ENCODE results near the gene TNFRSF14.

TNFRSF14 gene

DNA sequence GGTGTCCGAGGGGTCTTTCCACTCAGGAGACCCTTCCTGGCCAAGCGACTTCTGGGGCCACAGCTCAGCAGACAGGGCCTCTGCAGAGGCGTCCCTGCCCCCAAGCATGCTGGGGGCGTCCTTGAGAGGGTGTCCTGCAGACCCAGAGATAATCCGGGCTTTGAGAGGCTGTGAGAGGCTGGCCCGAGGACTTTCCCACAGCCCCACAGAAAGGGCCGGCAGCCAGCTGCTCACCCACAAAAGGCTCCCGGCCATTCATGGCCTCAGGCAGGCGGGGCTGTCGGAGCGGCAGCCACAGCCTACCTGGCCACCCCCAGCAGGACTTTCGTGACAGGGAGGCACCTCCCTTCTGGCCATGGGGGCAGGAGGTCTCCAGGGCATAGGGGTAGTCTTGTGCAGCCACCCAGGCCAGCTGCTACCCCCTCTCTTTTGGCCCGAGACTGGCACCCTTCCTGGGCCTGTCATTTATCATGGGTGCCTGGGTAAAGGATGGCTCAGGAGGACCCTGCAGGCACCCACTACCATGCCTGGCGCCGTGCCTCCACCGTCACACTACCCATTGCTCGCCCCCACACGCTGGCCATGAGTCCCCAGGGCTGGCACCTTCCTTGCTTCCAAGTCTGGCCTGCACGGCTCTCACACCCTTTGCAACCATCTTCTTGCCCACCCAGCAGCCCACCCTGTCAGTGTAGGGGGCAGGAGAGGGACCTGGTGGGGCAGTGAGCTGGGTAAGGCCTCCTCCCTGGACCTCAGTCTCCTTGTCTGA, 11.1 kb upstream of the TNFRSF14 start:
- Histone ChIP-seq H3K27me3 (ENCODE audit: insufficient read depth, poor library complexity, severe bottlenecking) (peaks cover 2% of the 10 kb centered on the region), H3K4me3 (replicated peaks; ENCODE audit: insufficient read depth, low read length) (no peak overlapping the region), H3K27ac (replicated peaks) (peak overlapping the region; percentile 48; the same call in 1 of the 2 replicates)
- no peak for DNase-seq (ENCODE audit: low read depth in 1 of 2, low spot score in 1 of 2)
- TF ChIP-seq SPI1 (IDR thresholded peaks at IDR 0.05; ENCODE audit: borderline replicate concordance, low read depth) = no peak
- TF ChIP-seq POLR2AphosphoS5 (IDR thresholded peaks at IDR 0.05; ENCODE audit: low read depth) = no peak
- TF ChIP-seq GABPA (IDR thresholded peaks at IDR 0.05; ENCODE audit: low read depth) = no peak
- TF ChIP-seq, protein P1, sequence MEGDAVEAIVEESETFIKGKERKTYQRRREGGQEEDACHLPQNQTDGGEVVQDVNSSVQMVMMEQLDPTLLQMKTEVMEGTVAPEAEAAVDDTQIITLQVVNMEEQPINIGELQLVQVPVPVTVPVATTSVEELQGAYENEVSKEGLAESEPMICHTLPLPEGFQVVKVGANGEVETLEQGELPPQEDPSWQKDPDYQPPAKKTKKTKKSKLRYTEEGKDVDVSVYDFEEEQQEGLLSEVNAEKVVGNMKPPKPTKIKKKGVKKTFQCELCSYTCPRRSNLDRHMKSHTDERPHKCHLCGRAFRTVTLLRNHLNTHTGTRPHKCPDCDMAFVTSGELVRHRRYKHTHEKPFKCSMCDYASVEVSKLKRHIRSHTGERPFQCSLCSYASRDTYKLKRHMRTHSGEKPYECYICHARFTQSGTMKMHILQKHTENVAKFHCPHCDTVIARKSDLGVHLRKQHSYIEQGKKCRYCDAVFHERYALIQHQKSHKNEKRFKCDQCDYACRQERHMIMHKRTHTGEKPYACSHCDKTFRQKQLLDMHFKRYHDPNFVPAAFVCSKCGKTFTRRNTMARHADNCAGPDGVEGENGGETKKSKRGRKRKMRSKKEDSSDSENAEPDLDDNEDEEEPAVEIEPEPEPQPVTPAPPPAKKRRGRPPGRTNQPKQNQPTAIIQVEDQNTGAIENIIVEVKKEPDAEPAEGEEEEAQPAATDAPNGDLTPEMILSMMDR (IDR thresholded peaks at IDR 0.05; ENCODE audit: insufficient read depth, low read length) = no peak
- TF ChIP-seq, protein P2, sequence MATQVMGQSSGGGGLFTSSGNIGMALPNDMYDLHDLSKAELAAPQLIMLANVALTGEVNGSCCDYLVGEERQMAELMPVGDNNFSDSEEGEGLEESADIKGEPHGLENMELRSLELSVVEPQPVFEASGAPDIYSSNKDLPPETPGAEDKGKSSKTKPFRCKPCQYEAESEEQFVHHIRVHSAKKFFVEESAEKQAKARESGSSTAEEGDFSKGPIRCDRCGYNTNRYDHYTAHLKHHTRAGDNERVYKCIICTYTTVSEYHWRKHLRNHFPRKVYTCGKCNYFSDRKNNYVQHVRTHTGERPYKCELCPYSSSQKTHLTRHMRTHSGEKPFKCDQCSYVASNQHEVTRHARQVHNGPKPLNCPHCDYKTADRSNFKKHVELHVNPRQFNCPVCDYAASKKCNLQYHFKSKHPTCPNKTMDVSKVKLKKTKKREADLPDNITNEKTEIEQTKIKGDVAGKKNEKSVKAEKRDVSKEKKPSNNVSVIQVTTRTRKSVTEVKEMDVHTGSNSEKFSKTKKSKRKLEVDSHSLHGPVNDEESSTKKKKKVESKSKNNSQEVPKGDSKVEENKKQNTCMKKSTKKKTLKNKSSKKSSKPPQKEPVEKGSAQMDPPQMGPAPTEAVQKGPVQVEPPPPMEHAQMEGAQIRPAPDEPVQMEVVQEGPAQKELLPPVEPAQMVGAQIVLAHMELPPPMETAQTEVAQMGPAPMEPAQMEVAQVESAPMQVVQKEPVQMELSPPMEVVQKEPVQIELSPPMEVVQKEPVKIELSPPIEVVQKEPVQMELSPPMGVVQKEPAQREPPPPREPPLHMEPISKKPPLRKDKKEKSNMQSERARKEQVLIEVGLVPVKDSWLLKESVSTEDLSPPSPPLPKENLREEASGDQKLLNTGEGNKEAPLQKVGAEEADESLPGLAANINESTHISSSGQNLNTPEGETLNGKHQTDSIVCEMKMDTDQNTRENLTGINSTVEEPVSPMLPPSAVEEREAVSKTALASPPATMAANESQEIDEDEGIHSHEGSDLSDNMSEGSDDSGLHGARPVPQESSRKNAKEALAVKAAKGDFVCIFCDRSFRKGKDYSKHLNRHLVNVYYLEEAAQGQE (IDR thresholded peaks at IDR 0.05; ENCODE audit: insufficient replicate concordance, low read depth) = no peak

DNA sequence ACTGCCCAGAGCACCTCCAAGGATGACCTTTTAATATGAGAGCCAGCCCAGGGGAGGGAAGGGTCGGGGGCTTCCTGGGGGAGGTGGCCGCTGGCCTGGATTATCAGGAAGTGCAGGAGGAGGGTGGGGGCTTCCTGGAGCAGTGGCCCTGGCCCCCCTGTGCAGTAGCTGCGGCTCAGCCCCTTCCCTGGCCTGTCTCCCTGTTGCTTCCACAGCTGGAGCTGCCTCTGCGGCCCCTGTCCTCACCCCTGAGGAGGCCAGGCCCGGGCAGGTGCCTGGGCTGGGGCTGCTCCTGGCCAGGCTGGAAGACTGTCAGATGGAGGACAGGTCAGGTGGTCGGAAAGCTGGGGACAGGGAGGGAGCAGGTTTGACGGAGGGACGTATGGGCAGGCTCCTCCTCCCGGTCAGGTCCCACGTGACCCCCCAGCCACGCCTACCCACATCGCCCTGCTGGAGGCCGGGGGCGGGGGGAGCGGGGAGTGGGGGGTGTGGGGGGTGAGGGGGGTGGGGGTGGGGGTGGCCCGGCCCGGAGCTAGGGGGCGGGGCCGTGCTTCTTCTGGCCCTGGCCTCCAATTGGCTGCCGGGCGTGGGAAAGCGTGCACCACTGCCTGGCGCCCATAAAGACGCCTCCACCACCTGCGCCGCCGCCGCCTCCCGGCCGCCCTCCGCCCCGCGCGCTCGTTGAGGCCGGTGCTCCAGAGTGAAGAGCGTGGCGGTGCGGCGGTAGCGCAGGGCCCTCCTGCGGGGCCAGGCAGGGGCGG, 10.2 kb upstream of the TNFRSF14 start:
- Histone ChIP-seq H3K27ac (replicated peaks) (peak overlapping the region; percentile 91), H3K4me3 (replicated peaks; ENCODE audit: insufficient read depth, low read length) (peak overlapping the region; percentile 69), H3K27me3 (ENCODE audit: insufficient read depth, poor library complexity, severe bottlenecking) (peaks cover 2% of the 10 kb centered on the region)
- DNase-seq (ENCODE audit: low read depth in 1 of 2, low spot score in 1 of 2) = peak; percentile 87 to 90
- TF ChIP-seq, protein P2 (IDR thresholded peaks at IDR 0.05; ENCODE audit: insufficient replicate concordance, low read depth) = no peak
- TF ChIP-seq SPI1 (IDR thresholded peaks at IDR 0.05; ENCODE audit: borderline replicate concordance, low read depth) (no peak), POLR2AphosphoS5 (IDR thresholded peaks at IDR 0.05; ENCODE audit: low read depth) (peak; percentile 80)
- TF ChIP-seq, protein P1 (IDR thresholded peaks at IDR 0.05; ENCODE audit: insufficient read depth, low read length) = no peak

DNA sequence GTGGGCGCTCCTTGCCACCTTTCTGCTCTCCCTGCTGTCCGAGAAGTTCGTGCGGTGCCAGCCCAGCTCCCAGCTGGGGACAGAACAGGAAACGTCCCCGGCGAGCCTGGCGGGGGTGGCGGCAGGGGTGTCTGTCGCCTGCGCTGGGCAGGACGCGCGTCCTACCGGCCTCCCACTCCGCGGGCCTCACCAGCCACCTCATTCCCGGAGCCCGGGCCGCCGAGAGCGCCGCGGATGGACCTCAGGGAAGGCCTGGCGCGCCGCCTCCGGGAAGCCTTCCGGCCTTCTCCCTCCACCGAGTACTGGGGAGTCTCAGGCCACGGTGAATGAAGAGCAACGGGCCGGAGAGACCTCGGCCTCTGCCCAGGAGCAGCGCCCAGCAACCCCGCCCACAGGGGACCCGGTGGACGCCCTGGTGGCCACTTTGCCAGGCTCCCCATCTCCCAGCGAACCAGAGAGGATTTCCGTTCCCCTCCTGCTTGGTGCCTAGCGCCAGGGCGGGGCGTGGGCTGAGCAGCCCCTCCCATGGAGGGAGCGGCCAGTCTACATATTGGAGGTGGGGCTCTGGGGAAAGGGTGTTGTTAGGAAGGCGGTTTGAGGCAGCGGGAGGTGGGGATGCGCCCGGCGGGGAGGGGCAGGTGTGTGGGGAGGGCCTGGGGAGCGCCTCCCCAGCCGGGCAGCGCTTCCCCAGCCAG, 9.5 kb upstream of the TNFRSF14 start:
- peak; percentile 87 to 92 for DNase-seq (ENCODE audit: low read depth in 1 of 2, low spot score in 1 of 2)
- Histone ChIP-seq H3K27ac (replicated peaks) (peak overlapping the region; percentile 91), H3K27me3 (ENCODE audit: insufficient read depth, poor library complexity, severe bottlenecking) (no peaks in the 10 kb centered on the region), H3K4me3 (replicated peaks; ENCODE audit: insufficient read depth, low read length) (peak overlapping the region; percentile 69)
- TF ChIP-seq, protein P1 (IDR thresholded peaks at IDR 0.05; ENCODE audit: insufficient read depth, low read length) = no peak
- TF ChIP-seq POLR2AphosphoS5 (IDR thresholded peaks at IDR 0.05; ENCODE audit: low read depth) (no peak; the same call in none of the 2 replicates), GABPA (IDR thresholded peaks at IDR 0.05; ENCODE audit: low read depth) (no peak), SPI1 (IDR thresholded peaks at IDR 0.05; ENCODE audit: borderline replicate concordance, low read depth) (no peak)
- TF ChIP-seq, protein P2 (IDR thresholded peaks at IDR 0.05; ENCODE audit: insufficient replicate concordance, low read depth) = no peak

Data from HL-60 (cell line).